ENCODE measurements around the gene APOC3.

Gene APOC3

GRCh38 chr11:116879800-116880625, 50.3 kb downstream of the APOC3 start:
- no peaks in the 10 kb centered on the region for H3K9me3 ChIP-seq (ENCODE audit: insufficient read depth, low read length)
- H3K4me1 ChIP-seq (ENCODE audit: insufficient read depth, insufficient read length): no peaks in the 10 kb centered on the region
- DNase-seq (ENCODE audit: low read depth, low spot score): peak; percentile 36
- no peaks in the 10 kb centered on the region for H3K27me3 ChIP-seq (ENCODE audit: insufficient read depth, insufficient read length)
- no peak overlapping the region for H3K4me3 ChIP-seq (ENCODE audit: insufficient read length, low read depth)
- TF ChIP-seq SUZ12 (IDR thresholded peaks at IDR 0.05; ENCODE audit: extremely low read depth, insufficient read depth, insufficient read length) (no peak), YY1 (IDR thresholded peaks at IDR 0.05; ENCODE audit: insufficient read depth, insufficient read length) (no peak), ZNF274 (IDR thresholded peaks at IDR 0.05; ENCODE audit: low read depth, low read length) (no peak)
- H3K36me3 ChIP-seq (ENCODE audit: insufficient read depth, insufficient read length, low read length): peaks cover 21% of the 10 kb centered on the region
- H3K9ac ChIP-seq (ENCODE audit: insufficient read length, low read depth): no peak overlapping the region

DNA sequence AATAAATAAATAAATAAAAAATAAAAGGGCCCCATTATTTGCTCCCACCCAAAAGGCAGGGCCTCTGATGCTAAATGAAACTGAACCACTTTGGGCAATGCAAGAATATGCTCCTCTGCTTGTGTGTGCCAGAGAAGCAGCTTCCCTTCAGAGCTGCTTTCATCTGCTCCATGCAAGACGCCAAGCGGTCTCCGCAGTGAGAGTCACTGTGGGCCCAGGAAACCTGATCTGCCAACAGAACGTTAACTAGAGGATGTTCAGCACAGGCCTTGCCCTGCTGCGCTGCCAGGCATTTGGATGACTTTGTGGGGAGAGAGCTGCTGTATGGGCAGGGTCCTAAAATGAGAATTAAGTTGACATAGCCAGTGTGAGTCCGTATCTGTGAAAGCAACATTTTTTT, 51.4 kb downstream of the APOC3 start:
- DNase-seq (ENCODE audit: low read depth, low spot score): no peak
- peaks cover 9% of the 10 kb centered on the region for H3K36me3 ChIP-seq (ENCODE audit: insufficient read depth, insufficient read length, low read length)
- H3K9me3 ChIP-seq (ENCODE audit: insufficient read depth, low read length): no peaks in the 10 kb centered on the region
- no peaks in the 10 kb centered on the region for H3K4me1 ChIP-seq (ENCODE audit: insufficient read depth, insufficient read length)
- TF ChIP-seq ZNF274 (IDR thresholded peaks at IDR 0.05; ENCODE audit: low read depth, low read length): no peak
- no peak for TF ChIP-seq SUZ12 (IDR thresholded peaks at IDR 0.05; ENCODE audit: extremely low read depth, insufficient read depth, insufficient read length)
- no peak overlapping the region for H3K4me3 ChIP-seq (ENCODE audit: insufficient read length, low read depth)
- no peak overlapping the region for H3K9ac ChIP-seq (ENCODE audit: insufficient read length, low read depth)
- no peaks in the 10 kb centered on the region for H3K27me3 ChIP-seq (ENCODE audit: insufficient read depth, insufficient read length)

- no peaks in the 10 kb centered on the region for H3K9me3 ChIP-seq (ENCODE audit: insufficient read depth, low read length)
- H3K9ac ChIP-seq (ENCODE audit: insufficient read length, low read depth): no peak overlapping the region
- H3K4me3 ChIP-seq (ENCODE audit: insufficient read length, low read depth): no peak overlapping the region
- no peaks in the 10 kb centered on the region for H3K36me3 ChIP-seq (ENCODE audit: insufficient read depth, insufficient read length, low read length)
- TF ChIP-seq YY1 (IDR thresholded peaks at IDR 0.05; ENCODE audit: insufficient read depth, insufficient read length): no peak
- TF ChIP-seq SUZ12 (IDR thresholded peaks at IDR 0.05; ENCODE audit: extremely low read depth, insufficient read depth, insufficient read length): no peak
- TF ChIP-seq ZNF274 (IDR thresholded peaks at IDR 0.05; ENCODE audit: low read depth, low read length): no peak
- H3K27me3 ChIP-seq (ENCODE audit: insufficient read depth, insufficient read length): no peaks in the 10 kb centered on the region
- no peaks in the 10 kb centered on the region for H3K4me1 ChIP-seq (ENCODE audit: insufficient read depth, insufficient read length)
- DNase-seq (ENCODE audit: low read depth, low spot score): no peak
Observed at GRCh38 chr11:116882386-116882785, 52.7 kb downstream of the APOC3 start.
